Liver (tissue), 9 donors: ENCODE results near the gene STX10. TPM values are rescaled to one million over a fixed set of nuclear protein-coding genes. Genes with fewer than 3 reads are reported as not detected.
"Not testable (repeated sequence)": the region's sequence is repeated elsewhere in the genome, so short reads cannot be mapped to it uniquely, and the experiment has no call there.

ENCODE experiments used
- DNase-seq: peaks from one replicate; pipeline ENCODE4 v3.0.0-alpha.2; 2017; ENCODE audit warnings: low spot score
- H3K27ac ChIP-seq, 2 donors: one replicate each; pipeline ENCODE4 v1.7.0; 2013; ENCODE audit warnings: inconsistent platforms in 2 of 2, low read length in 2 of 2, control low read depth in 1 of 2, low read depth in 1 of 2, mild to moderate bottlenecking in 1 of 2
- H3K27me3 ChIP-seq, 4 donors: one replicate each; pipeline versions ENCODE4 v1.6.1 to v1.7.0; 2013; ENCODE audit warnings: low read length in 3 of 4, inconsistent platforms in 1 of 4, mild to moderate bottlenecking in 1 of 4, moderate library complexity in 1 of 4; ENCODE audit not compliant: control insufficient read depth in 4 of 4, insufficient read depth in 4 of 4
- H3K36me3 ChIP-seq, 4 donors: one replicate each; pipeline versions ENCODE4 v1.6.1 to v1.7.0; 2013; ENCODE audit warnings: low read length in 3 of 4, mild to moderate bottlenecking in 3 of 4, low read depth in 1 of 4, moderate library complexity in 1 of 4; ENCODE audit not compliant: control insufficient read depth in 4 of 4, insufficient read depth in 3 of 4
- H3K4me1 ChIP-seq, 4 donors: one replicate each; pipeline versions ENCODE4 v1.6.1 to v1.7.0; 2013; ENCODE audit warnings: low read length in 3 of 4, mild to moderate bottlenecking in 3 of 4, moderate library complexity in 1 of 4; ENCODE audit not compliant: control insufficient read depth in 4 of 4, insufficient read depth in 4 of 4
- H3K4me3 ChIP-seq, 3 donors: one replicate each; pipeline versions ENCODE4 v1.6.1 to v1.7.0; 2013; ENCODE audit warnings: low read length in 3 of 3, control low read depth in 1 of 3, low read depth in 1 of 3, mild to moderate bottlenecking in 1 of 3
- H3K9ac ChIP-seq, 2 donors: one replicate each; pipeline ENCODE4 v1.7.0; 2013; ENCODE audit warnings: low read length in 2 of 2, mild to moderate bottlenecking in 2 of 2, moderate library complexity in 2 of 2, control low read depth in 1 of 2, low read depth in 1 of 2
- H3K9me3 ChIP-seq, 4 donors: one replicate each; pipeline versions ENCODE4 v1.6.1 to v1.7.0; 2013; ENCODE audit warnings: low read length in 3 of 4; ENCODE audit not compliant: control insufficient read depth in 4 of 4
- CTCF ChIP-seq: fragments of 150-350 bp; IDR thresholded peaks from 2 replicates; pipeline ENCODE4 v1.5.1; 2017; ENCODE audit warnings: improper control_type of control experiment, low read depth, low read length; ENCODE audit not compliant: missing input control
- EGR1 ChIP-seq, 2 donors: IDR thresholded peaks; 2 replicates each; pipeline ENCODE4 v1.6.1; 2016 to 2018; ENCODE audit warnings: antibody characterized with exemption in 2 of 2, low read depth in 2 of 2
- FOXA1 ChIP-seq: IDR thresholded peaks from 2 replicates; pipeline ENCODE4 v1.6.1; 2016; ENCODE audit warnings: antibody characterized with exemption
- NR2F2 ChIP-seq: IDR thresholded peaks from 2 replicates; pipeline ENCODE4 v1.6.1; 2016; ENCODE audit warnings: antibody characterized with exemption
- RAD21 ChIP-seq, 2 donors: IDR thresholded peaks; 2 replicates each; pipeline ENCODE4 v1.6.1; 2016; ENCODE audit warnings: antibody characterized with exemption in 2 of 2, mild to moderate bottlenecking in 2 of 2
- SP1 ChIP-seq: IDR thresholded peaks from 2 replicates; pipeline ENCODE4 v1.6.1; 2018; ENCODE audit warnings: antibody characterized with exemption, mild to moderate bottlenecking
- YY1 ChIP-seq: IDR thresholded peaks from 2 replicates; pipeline ENCODE4 v1.6.1; 2016; ENCODE audit warnings: antibody characterized with exemption, mild to moderate bottlenecking
- WGBS: extraction: QIAGEN DNeasy Blood & Tissue Kit; methylation state at CpG from one replicate; pipeline ENCODE4 v1.1.7; 2013; 5-methylcytosine and 5-hydroxymethylcytosine counted together
- polyA plus RNA-seq, 2 donors: library from polyadenylated mRNA; stranded (reverse) in 1 of 2; unstranded in 1 of 2; fragments of 200-250 nt in 1 of 2; fragments of >200 nt in 1 of 2; fragmentation: Nextera tagmentation in 1 of 2; extraction: Ambion mirVana in 1 of 2; gene quantifications; one replicate each; pipeline versions ENCODE4 v1.2.1 to v1.2.3, GENCODE V29; 2013 to 2015
- total RNA-seq, 2 donors: library from RNA; depleted of rRNA; stranded (reverse); fragments of >200 nt; gene quantifications; one replicate each; pipeline ENCODE4 v1.2.3, GENCODE V29; 2014
- donor health status: healthy.
- donor health status: healthy.
- donor health status: healthy.
- donor health status: healthy.
- donor health status: healthy.

The STX10 gene
- total and polyA plus RNA-seq, 4 donors, result 15.7 to 32.7 (median 21.2) TPM

- H3K9me3 ChIP-seq, result no peaks in the 10 kb centered on the region
- H3K36me3 ChIP-seq, result no peaks in the 10 kb centered on the region
- no peak overlapping the region for H3K9ac ChIP-seq
These were observed 31.7 kb upstream of the STX10 start for GRCh38 chr19:13181747-13182388.

GRCh38 chr19:13178291-13178690, 28.1 kb upstream of the STX10 start:
- H3K27ac ChIP-seq, H3K36me3 ChIP-seq, H3K4me1 ChIP-seq, DNase-seq, H3K9ac ChIP-seq, H3K4me3 ChIP-seq, H3K9me3 ChIP-seq, H3K27me3 ChIP-seq: not testable (repeated sequence)
- 96% methylated on average over 10 of the region's 10 CpGs for WGBS

More at GRCh38 chr19:13181747-13182388, 31.7 kb upstream of the STX10 start:
- TF ChIP-seq CTCF, result no peak
- TF ChIP-seq FOXA1, result no peak
- no peak for TF ChIP-seq NR2F2
- no peak for TF ChIP-seq EGR1 (IDR thresholded peaks at IDR 0.05; ENCODE audit: low read depth in 2 of 2)
- no peak for TF ChIP-seq YY1
- H3K4me3 ChIP-seq, result no peak overlapping the region
- DNase-seq, result no peak
- WGBS, result 43% methylated on average over 16 of the region's 16 CpGs
- H3K27me3 ChIP-seq, result no peaks in the 10 kb centered on the region
- H3K4me1 ChIP-seq, result peaks cover 0 to 8% (median 7%) of the 10 kb centered on the region in 4 donors
- no peak overlapping the region for H3K27ac ChIP-seq

- WGBS, result 93% methylated on average over 5 of the region's 5 CpGs
- not testable (repeated sequence) for H3K9me3 ChIP-seq, H3K27me3 ChIP-seq, H3K4me3 ChIP-seq, H3K36me3 ChIP-seq, H3K9ac ChIP-seq, DNase-seq, H3K4me1 ChIP-seq, H3K27ac ChIP-seq
These were observed 27.4 kb upstream of the STX10 start for GRCh38 chr19:13177584-13177983.

- no peaks in the 10 kb centered on the region for H3K9me3 ChIP-seq
- H3K36me3 ChIP-seq, result no peaks in the 10 kb centered on the region
- no peak overlapping the region for H3K27ac ChIP-seq
- H3K9ac ChIP-seq, result no peak overlapping the region
- no peak for DNase-seq
- H3K4me1 ChIP-seq, result peaks cover 0 to 6% (median 3%) of the 10 kb centered on the region in 4 donors
- TF ChIP-seq RAD21 (IDR thresholded peaks at IDR 0.05), result no peak
- TF ChIP-seq SP1, result no peak
- H3K27me3 ChIP-seq, result no peaks in the 10 kb centered on the region
- 90% methylated on average over 8 of the region's 8 CpGs for WGBS
- no peak overlapping the region for H3K4me3 ChIP-seq
These were observed 26.2 kb upstream of the STX10 start for GRCh38 chr19:13176345-13176744.
